GM18873 (cell line): ENCODE data around the gene OTOF.

ENCODE experiments used
- ATAC-seq: cut with Tn5 transposase; IDR thresholded peaks from one replicate; pipeline ENCODE4 v1.9.1; 2021; ENCODE audit warnings: mild to moderate bottlenecking, moderate library complexity, moderate number of reproducible peaks; ENCODE audit not compliant: unreplicated experiment, low FRiP score

The OTOF gene

DNA sequence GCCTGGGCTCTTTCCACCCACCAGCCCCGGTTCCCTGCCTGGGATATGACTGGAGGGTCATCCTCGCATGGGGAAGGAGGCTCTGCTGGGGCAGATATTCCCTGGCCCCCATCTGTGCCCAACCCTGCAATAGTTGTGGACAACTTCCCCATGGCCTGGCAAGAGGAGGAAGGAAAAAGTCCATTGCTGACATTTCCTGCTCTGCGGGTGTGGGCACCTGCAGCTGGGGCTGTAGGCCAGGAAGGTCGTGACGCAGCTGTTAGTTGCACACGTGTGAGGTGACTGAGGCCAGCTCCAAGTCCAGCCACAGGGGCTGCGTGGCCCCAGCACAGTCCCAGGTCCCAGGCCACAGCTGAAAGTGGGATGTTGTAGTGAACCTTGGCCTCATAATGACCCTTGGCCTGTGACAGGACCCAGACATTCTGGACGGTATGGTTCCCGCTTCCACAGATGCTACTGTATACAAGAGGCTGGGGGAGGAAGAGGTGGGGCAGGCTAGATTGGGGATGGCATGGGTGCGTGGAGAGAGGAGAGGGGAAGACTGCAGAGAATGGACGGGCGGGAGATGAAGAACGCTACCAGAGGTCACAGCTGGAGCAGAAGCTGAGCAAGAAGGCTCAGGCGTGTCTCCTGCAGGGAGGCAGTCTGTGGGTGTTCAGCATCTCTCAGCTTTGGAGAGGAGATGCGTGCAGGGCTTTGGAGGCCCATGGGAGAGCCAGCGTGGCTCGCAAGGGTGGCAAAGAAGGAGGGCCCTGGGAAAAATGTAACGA, 22.1 kb downstream of the OTOF start:
- ATAC-seq = no peak

DNA sequence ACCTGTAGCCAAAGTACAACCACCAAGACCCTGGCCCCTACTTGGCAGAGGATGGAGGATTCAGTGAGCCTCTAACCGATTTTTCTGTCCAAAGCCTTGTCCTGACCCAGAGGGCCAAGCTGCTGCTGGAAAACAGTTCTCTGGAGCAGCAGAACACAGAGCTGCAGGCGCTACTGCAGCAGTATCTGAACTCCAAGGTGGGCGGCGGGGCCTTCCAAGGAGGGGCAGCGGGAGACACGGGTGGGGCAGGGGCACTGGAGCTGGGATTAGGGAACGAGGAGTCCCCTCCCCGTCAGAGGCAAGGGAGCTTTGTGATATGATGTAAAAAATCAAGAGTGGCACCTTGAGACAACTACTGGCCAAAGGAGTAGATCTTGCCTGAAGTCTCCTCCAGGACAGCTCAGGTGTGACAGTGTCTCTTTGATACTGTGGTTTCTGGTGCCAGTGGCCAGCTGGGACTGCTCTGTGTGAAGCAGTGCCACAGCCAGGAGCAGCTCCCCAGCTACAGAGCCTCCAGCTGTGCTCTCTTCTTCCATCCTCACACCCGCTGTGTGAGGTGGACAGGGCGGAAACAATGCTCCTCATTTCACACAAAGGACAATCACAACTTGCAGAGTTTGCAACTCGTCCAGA, 22.8 kb downstream of the OTOF start:
- no peak for ATAC-seq

DNA sequence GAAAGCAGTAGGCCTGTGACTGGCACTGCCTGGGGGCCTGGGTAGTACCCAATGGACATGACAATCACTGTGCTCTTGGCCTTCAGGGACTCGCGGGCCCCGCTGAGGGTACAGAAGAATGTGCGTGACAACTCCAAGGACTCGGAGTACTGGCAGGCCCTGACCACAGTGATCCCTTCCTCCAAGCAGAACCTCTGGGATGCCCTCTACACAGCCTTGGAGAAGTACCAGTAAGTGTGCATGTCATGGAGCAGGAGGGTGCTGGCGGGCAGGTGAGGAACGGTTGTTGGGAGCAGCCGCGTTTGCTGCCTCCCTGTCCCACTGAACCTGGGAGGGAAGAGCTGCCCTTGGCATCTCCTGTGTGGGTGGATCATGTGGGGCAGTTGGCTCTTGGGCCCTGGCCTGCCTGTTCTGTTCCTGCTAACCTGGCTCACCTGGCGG, 23.3 kb downstream of the OTOF start:
- ATAC-seq = no peak

DNA sequence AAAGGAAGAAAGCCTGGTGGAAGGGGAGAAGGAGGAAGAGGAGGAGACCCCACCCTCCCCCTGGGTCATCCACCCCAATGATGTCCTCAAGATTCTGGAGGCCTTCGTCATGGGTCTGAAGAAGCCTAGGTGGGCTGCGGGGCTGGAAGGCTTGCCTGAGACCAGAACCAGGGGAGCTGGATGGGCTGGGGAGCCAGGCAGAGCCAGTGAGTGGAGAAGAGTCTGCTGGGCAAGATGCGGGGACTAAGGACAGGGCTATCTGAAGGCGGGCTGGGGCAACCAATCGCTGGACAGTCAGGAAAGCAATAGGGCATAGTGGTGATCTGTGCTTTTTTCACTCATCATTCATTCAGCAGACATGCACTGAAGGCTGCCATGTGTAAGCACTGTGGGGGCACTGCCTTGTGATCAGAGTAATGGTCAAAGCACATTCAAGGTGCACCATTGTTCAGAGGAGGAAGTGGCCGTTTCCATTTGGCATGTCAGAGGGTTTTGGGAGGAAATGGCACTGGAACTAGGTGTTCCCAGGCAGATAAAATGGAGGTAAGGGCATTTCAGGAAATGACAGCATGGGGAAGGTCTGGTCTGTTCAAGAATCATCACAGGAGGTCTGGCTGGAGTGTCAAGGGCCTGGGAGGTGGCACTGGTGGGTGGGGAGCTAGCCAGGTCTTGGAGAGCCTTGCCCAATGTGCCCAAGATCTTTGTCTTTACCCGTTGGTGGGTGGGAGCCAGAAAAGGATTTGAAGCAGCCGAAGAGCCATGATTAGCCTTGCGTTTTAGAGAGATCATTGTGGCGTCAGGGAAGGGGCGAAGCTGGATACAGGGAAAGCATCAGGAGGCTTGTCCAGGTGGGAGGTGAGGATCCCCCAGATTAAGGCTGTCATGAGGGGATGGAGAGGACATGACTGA, 24.2 kb downstream of the OTOF start:
- no peak for ATAC-seq

DNA sequence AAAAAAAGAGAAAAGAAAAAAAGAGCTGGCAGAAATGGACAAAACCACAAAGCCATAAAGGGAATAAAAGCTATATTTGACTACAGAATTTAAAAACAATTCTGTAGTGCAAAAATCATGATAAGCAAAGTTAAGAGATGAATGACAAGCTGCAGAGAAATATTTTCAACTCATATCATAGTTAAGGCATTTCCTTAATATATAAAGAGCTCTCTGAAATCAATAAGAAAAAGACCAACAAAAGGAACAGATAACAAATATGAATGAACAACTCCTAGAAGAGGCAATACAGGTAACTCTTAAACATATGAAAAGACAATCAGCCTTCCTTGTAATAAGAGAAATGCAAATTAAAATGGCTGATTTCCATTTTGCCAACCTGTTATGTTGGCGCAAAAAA, 26.2 kb downstream of the OTOF start:
- ATAC-seq = no peak

DNA sequence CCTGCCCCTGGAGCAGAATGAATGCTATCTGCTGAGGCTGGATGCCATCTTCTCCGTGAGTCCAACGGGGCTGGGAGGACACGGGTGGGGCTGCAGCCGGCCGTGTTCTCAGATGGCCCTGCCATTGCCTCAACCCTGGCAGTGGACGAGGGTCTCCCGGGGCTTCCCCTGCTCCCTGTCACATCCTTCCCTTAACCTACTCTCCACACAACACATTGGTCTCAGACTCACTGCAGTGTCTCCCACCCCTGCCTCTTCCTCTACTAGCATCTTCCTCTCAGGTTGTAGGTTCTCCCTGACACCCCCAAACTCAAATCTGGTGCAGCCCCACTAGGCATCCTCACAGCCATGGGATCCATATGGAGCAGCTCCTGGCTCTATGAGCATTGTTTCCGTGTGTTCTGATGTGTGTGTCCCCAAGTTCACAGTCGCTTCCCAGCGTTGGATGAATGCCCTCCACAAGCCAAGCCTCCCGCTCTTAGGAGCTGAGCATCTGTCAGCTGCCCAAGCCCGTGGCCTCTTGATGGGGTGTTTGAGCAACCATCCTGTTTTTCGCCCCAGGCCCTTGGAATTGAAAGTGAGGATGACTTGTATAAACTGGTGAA, 27.8 kb downstream of the OTOF start:
- ATAC-seq = no peak

DNA sequence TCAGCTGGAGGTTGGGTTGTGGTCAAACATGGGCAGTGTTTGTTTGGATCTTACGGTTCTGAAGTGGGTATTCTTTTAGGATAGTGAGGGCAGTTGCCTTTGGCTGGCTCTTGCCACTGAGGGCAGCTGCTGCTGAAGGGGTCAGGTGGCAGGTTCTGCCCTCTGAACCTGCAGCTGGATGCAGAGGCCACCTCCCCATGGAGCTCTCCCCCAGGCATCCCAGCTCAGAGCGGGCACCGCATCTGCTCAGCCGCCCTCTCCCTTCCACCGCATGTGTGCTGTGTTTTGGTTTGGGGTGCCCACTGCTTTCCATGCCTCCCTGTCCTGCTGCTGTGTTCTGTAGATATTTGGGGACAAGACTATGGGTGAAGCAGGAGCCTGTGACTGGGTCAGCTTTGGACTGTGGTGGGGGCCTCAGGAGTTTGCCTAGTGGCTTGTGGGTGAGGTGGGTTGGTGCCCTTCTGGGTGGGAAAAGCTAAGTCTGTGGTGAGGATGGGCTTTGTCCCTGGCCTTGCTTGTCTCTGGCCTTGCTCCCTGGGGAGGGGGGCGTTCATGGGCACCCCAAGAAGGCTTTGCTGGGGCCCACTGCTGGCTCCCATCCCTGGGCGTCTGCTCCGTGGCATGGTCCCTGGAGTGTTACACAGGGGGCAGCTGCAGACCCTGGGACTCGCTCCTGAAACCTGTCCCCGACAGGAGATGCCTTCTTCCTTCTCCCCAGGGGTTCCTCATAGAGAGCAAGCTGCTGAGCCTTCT, 28.5 kb downstream of the OTOF start:
- ATAC-seq = no peak

DNA sequence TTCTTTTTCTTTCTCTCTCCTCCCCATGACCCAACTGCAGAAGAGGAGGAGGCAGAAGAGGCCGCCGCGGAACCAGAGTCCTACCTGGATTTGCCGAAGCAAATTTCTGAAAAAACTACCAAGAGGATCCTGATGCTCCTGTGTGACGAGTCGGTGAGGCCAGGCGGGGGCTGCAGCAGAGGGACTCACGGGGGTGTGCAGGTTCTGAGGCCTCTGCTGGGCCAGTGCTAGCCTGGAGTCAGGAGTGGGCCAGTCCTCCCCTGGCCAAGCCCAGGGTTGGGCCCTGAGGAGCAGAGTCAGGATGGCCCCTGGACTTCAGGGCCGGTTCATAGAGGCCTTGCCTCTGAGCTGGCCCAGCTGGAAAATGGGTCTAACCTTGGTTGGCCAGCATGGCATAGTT, 29.3 kb downstream of the OTOF start:
- no peak for ATAC-seq

DNA sequence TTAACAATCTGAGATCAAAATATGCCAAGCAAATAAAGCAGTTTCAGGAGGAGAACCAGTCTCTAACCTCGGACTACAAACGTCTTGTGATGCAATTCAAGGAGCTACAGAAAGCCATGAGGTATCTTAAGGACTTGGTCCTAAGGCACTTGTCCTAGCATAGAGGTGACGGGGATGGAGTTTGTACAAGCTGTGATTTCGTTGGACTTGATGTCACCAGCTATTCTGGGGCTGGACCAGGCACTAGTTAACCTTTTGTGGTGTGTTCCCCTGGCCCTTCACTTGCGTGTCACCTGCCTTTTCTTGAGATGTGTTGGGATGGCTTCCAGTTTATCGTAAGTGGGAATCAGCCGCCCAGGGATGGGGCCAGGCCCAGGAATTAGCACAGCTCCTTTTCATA, 33.7 kb downstream of the OTOF start:
- no peak for ATAC-seq

DNA sequence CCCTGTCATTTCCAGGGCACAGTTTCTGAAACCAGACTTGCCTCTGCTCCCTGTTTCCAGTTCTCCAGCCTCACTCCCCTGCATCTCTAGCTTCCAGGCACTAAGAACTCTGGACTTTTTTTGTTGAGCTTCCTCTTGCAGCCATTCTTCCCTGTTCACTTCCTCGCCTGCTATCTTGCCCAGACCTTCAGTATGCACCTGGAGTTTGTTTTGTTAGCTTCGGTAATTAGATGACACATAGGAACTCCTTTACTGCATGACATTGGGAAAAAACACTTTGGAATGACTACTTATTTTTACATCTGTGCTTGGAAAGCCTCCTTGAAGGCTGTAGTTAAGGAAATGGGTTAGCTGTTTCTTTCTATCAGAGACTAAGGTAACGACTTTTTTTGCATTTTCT, 35.2 kb downstream of the OTOF start:
- no peak for ATAC-seq

DNA sequence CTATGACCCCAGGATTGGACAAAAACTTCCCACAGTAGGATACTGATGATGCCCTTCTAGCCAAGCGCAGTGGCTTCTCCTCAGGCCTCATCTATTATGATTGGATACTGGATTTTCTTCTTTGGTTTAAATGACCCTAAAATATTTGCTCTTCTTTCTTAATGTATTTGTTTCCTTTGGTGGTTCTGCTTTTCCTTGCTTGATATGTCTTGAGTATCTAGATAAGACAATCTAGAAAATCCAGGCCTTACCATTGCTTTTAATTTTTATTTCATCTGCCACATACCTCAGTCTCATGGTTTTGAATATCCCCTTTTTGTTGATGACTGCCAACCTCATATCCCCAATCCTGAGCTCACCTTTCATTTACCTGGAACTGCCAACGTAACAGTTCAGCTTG, 35.6 kb downstream of the OTOF start:
- no peak for ATAC-seq

DNA sequence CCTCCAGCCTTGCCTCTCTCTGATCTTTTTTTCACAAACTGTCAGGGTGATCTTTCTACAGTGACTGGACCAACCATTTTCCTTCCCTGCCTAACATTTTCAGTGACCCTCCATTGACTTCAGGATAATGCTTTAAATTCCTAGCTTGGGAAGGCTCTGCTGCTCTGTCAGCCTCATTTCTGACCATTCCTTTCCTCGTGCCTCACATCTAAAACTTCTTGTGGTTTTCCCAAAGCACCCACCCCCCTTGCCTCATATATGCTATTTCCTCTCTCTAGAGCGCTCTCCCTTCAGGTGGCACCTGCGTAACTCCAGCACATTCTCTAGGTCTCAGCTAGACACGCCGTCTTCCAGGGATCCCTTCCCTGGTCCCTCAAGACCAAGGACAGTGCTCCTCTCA, 39.0 kb downstream of the OTOF start:
- ATAC-seq = no peak

DNA sequence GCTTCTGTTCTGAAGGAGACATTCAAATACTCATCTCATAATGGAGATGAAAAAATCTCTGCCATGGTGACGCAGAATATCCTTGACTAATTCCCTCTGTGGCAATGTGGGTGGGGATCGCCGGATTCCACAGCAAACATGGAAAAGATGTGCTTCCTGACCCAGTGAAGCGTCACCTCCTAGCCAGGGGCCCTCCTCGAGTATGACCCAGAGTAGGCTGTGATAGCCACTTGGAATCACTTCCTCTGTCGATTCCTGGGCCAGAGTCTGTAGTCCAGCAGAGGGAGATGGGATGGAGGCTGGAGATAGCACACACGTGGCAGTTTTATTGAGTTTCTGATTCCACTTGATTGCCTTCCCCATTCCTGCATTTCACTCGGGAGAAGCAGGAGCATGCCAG, 39.4 kb downstream of the OTOF start:
- no peak for ATAC-seq

DNA sequence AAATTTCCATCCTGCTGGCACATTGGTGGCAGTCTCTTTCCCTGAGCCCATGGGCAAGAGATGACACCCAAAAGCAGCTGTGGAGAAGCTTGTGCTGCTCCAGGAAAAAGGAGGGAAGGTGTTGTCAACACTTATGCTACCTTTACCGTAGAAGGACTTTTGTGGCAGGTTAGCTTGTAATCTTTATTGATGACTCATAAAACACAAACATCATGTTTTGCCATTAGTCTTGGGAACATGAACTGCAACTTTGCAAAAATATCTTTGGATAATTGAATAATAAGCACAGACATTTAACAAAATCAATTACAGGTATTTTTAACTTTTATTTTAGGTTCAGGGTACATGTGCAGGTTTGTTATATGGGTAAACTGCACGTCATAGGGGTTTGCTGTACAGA, 42.8 kb downstream of the OTOF start:
- ATAC-seq = no peak

DNA sequence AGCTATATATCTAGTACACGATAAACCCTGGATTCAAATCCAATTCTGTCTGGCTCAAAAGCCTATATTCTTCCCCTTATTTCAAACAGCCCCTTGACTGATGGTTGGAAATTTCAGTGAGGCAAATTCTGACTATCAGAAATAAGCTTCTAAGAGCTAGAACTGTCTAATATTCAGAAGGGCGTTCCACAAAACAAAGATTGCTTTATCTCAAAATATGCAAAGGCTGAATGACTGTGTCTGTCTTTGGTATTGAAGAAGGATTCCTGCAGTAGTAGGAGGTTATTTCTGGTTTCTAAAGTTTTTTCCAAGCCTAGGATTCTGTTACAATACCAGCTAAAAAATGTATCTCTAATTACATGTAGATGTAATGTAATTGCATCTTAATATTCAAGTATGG, 45.1 kb downstream of the OTOF start:
- no peak for ATAC-seq

DNA sequence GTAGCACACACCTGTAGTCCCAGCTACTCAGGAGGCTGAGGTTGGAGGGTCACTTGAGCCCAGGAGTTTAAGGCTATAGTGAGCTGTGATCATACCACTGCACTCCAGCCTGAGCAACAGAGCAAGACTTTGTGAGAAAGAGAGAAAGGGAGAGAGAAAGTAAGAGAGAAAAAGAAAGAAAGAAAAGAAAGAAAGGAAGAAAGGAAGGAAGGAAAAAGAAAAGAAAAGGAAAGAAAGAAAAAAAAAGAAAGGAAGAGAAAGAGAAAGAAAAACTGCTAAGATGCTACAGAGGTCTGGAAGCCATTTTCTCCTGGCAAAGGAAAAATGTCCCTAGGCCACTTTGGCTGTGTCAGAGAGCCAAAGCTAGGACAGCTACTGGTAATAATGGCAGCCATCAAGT, 45.6 kb downstream of the OTOF start:
- no peak for ATAC-seq

DNA sequence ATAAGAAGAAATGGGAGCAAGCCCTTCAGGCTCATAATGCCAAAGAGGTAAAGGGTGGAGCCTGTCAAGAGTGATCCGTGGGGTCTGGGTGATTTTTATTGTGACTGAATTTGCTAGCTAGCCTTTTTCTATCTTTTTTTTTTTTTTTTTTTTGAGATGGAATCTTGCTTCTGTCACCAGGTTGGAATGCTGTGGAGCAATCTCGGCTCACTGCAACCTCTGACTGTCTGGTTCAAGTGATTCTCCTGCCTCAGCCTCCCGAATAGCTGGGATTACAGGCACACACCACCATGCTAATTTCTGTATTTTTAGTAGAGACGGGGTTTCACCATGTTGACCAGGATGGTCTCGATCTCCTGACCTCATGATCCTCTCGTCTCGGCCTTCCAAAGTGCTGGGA, 47.1 kb downstream of the OTOF start:
- no peak for ATAC-seq

DNA sequence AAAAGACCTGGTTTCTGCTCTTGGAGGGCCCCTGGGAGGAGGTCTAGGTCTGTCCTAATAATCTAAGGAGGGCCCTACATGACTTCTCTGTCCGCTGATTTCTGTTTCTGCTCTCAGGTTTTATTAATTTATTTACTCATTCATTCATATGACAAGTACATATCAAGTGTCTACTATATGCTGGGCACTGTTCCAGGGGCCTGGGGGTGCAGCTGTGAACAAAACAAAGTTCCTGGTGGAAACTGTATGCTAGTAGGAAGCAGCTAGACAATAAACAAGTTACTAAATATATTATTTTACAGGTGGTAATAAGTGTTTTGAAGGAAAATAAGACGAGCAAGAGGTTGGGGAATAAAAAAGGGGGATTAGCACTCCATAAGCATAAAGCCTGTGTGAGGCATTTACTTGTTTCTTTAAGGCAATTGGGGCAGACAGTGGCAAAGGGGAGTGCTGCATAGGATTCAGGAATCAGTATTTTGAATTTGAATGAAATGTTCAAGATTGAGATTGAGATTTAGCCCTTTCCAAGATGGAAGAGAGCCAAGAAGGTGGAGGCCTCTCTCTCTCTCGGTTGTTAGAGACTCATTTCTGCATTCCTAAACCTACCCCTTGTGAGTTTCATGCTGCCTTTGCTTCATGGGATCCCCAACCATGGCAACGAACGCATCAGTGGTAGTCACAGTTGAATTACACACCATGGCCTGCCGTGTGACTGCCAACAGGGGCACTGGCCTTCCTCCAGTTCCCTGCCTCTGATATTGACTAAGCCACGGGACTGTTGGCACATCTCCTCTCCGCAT, 47.9 kb downstream of the OTOF start:
- no peak for ATAC-seq

DNA sequence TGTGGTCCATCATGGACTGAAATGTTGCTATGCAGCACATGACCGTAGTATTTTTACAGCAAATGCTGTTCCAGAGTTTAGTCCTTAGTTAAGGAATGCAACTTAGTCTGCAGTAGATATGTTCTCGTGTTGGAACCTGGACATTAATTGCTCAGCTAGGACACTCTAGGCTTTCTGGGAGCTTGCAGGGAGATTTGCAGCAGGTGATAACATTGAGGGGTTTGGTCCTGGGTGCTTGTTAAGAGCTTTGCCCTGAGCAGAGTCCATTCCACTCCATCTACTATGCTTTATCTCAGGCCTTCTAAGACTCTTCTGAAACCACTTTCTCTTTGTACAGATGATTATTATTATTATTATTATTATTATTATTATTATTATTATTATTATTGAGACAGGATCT, 49.1 kb downstream of the OTOF start:
- no peak for ATAC-seq
